Psoas muscle (tissue), 8 donors: ENCODE results near the gene PLCXD1. TPM values are rescaled to one million over a fixed set of nuclear protein-coding genes. Genes with fewer than 3 reads are reported as not detected.

ENCODE experiments used
- ATAC-seq, 4 donors: fragments of 200-7000 bp; cut with Tn5 transposase; one replicate each; pipeline ENCODE4 v1.9.1; 2020; ENCODE audit warnings: moderate library complexity in 3 of 4, mild to moderate bottlenecking in 2 of 4
- DNase-seq, 2 donors: peaks; one replicate each; pipeline ENCODE4 v3.0.0-alpha.2; 2020
- H3K27ac ChIP-seq: fragments of 200-600 bp; one replicate; pipeline ENCODE4 v1.8.0; 2022
- H3K27me3 ChIP-seq, 3 donors: fragments of 200-600 bp in 1 of 3; one replicate each; pipeline versions ENCODE4 v1.6.1 to v1.8.0; 2013 to 2022; ENCODE audit warnings: low read length in 2 of 3, mild to moderate bottlenecking in 2 of 3, moderate library complexity in 1 of 3; ENCODE audit not compliant: insufficient read depth in 3 of 3
- H3K36me3 ChIP-seq, 2 donors: fragments of 200-600 bp in 1 of 2; one replicate each; pipeline versions ENCODE4 v1.6.1 to v1.8.0; 2013 to 2022; ENCODE audit warnings: low read depth in 1 of 2, mild to moderate bottlenecking in 1 of 2, moderate library complexity in 1 of 2; ENCODE audit not compliant: insufficient read depth in 1 of 2
- H3K4me1 ChIP-seq: fragments of 200-600 bp; one replicate; pipeline ENCODE4 v1.8.0; 2022
- H3K4me3 ChIP-seq: fragments of 200-600 bp; one replicate; pipeline ENCODE4 v1.8.0; 2022; ENCODE audit warnings: mild to moderate bottlenecking
- H3K9me3 ChIP-seq: fragments of 200-600 bp; one replicate; pipeline ENCODE4 v1.8.0; 2022
- CTCF ChIP-seq: fragments of 200-600 bp; IDR thresholded peaks from one replicate; pipeline ENCODE4 v1.8.0; 2022; ENCODE audit warnings: antibody characterized with exemption
- WGBS, 3 donors: extraction: QIAGEN DNeasy Blood & Tissue Kit; methylation state at CpG; one replicate each; pipeline versions ENCODE4 v1.1.6 to v1.1.7; 2013; 5-methylcytosine and 5-hydroxymethylcytosine counted together
- intact Hi-C, 2 donors: fragments of 100-400 bp; cut with DNase I; formaldehyde crosslinking; loops; one replicate each; pipeline versions ENCODE4 v1.11.0 to v1.14.2; 2022
- polyA plus RNA-seq, 3 donors: library from polyadenylated mRNA; stranded (reverse); fragments of 200-250 nt; gene quantifications; one replicate each; pipeline ENCODE4 v1.2.3, GENCODE V29; 2013
- total RNA-seq, 4 donors: library from RNA; stranded (reverse); fragmentation: NEBNext Ultra II Directional in 2 of 4; extraction: Animal tissue kit (Norgen Biotek cat#: 25700) in 2 of 4; gene quantifications; one replicate each; pipeline versions ENCODE4 v1.2.1 to v1.2.4, GENCODE V29; 2021 to 2023
- donor health status: healthy with polysubstance abuse.
- donor health status: DM: no; HTN: no; CAD: no; lungs with moderate emphysema.
- donor health status: Bipolar disorder and iron deficiency.
- donor health status: healthy.
- donor health status: DM: yes; HTN: yes; CAD: no.
- donor health status: DM: no; HTN: no; CAD: no.
- donor health status: DM: no; HTN: no; CAD: no.
- donor health status: DM: yes; HTN: yes; CAD: no.

The PLCXD1 gene
- total and polyA plus RNA-seq, 7 donors, result 0.89 to 16.3 (median 2.3) TPM

GRCh38 chrX:316351-317325, 35.5 kb downstream of the PLCXD1 start:
- intact Hi-C loops, result loop anchor here in 1 of 2 donors (5.0 kb wide), 1 partner anchor 34 kb away; the partner anchor contains the start of gene PLCXD1
- DNase-seq (peak in 1 of 2 donors; percentile 65), ATAC-seq (no peak)
- H3K9me3 ChIP-seq, result no peaks in the 10 kb centered on the region
- no peak overlapping the region for H3K4me3 ChIP-seq
- no peak for TF ChIP-seq CTCF
- H3K27ac ChIP-seq, result no peak overlapping the region
- peaks cover 7 to 42% of the 10 kb centered on the region in 2 donors for H3K36me3 ChIP-seq
- WGBS, 3 donors, result 90 to 91% (median 91%) methylated on average over 50 of the region's 50 CpGs
- H3K27me3 ChIP-seq, result no peaks in the 10 kb centered on the region
- H3K4me1 ChIP-seq, result no peaks in the 10 kb centered on the region

DNA sequence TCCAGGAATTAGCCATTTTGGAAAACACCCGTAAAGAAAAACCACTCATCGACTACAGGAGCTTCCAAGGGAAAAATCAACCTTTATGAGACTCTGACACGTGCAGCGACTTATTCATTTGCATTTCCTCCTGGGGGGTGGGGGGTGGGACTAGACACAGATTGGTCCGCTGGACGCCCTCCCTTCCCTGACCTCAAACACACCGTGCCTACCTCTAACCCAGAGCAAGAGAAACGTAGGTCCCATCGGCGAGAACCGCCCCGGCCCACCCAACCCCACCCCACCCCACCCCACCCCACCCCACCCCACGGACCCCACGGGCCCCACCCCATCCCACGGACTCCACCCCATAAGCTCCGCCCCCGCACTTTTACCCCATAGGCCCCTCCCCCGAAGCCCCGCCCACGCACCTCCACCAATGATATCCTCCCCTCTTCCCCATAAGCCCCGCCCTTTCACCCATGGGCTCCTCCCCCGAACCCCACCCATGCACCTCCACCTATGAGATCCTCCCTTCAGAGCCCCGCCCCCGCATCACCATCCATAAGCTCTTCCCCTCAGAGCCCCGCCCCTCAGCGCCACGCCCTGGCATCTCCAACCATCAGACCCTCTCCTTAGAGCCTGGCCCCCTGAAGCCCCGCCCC, 36.4 kb downstream of the PLCXD1 start:
- H3K4me1 ChIP-seq, result no peaks in the 10 kb centered on the region
- no peak for TF ChIP-seq CTCF
- H3K27ac ChIP-seq, result peak overlapping the region; percentile 95
- H3K4me3 ChIP-seq, result peak overlapping the region; percentile 94
- WGBS, 3 donors, result 48 to 55% (median 49%) methylated on average over 17 to 28 of the region's 28 CpGs
- H3K9me3 ChIP-seq, result no peaks in the 10 kb centered on the region
- peaks cover 3 to 33% of the 10 kb centered on the region in 2 donors for H3K36me3 ChIP-seq
- H3K27me3 ChIP-seq, result no peaks in the 10 kb centered on the region
- intact Hi-C loops, result loop anchor here in 1 of 2 donors (5.0 kb wide), 1 partner anchor 35 kb away; the partner anchor contains the start of gene PLCXD1
- ATAC-seq (peak; percentile 7 to 55 (median 21)), DNase-seq (no peak)

DNA sequence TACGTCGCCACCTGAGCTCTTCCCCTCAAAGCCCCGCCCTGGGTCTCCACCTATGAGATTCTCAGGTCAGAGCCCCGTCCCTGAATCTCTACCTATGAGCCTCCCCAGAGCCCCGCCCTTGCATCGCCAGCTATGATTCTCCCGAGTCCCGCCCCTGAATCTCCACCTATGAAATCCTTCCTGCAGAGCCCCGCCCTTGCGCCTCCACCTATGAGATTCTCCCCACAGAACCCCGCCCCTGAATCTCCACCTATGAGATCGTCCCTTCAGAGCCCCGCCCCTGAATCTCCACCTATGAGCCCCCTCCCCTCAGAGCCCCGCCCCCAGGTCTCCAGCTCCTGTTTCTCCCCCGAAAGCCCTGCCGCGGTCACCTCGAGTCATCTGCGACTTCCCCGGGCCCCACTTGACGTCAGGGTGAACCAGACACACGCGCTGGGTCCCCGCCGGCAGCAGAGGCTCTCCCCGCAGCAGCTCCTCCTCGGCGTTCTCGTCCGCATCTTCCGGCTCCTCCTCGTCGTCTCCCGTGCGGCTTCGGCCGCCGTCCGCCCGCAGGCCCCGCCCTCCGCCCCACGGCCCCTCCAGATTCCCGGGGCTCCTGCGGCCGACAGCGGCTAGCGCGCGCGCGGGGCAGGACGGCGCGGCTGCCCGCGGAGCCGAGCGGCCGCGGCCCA, 37.0 kb downstream of the PLCXD1 start:
- Histone ChIP-seq H3K4me3 (peak overlapping the region; percentile 94), H3K27me3 (no peaks in the 10 kb centered on the region), H3K36me3 (peaks cover 3 to 26% of the 10 kb centered on the region in 2 donors), H3K9me3 (no peaks in the 10 kb centered on the region), H3K27ac (peak overlapping the region; percentile 95), H3K4me1 (no peaks in the 10 kb centered on the region)
- TF ChIP-seq CTCF, result no peak
- 0 to 1% (median 1%) methylated on average over 46 to 61 of the region's 61 CpGs for WGBS, 3 donors
- ATAC-seq (peak; percentile 82 to 84 (median 82)), DNase-seq (peak; percentile 98 to 99)
- intact Hi-C loops, result loop anchor here in 1 of 2 donors (5.0 kb wide), 1 partner anchor 36 kb away; the partner anchor contains the start of gene PLCXD1

DNA sequence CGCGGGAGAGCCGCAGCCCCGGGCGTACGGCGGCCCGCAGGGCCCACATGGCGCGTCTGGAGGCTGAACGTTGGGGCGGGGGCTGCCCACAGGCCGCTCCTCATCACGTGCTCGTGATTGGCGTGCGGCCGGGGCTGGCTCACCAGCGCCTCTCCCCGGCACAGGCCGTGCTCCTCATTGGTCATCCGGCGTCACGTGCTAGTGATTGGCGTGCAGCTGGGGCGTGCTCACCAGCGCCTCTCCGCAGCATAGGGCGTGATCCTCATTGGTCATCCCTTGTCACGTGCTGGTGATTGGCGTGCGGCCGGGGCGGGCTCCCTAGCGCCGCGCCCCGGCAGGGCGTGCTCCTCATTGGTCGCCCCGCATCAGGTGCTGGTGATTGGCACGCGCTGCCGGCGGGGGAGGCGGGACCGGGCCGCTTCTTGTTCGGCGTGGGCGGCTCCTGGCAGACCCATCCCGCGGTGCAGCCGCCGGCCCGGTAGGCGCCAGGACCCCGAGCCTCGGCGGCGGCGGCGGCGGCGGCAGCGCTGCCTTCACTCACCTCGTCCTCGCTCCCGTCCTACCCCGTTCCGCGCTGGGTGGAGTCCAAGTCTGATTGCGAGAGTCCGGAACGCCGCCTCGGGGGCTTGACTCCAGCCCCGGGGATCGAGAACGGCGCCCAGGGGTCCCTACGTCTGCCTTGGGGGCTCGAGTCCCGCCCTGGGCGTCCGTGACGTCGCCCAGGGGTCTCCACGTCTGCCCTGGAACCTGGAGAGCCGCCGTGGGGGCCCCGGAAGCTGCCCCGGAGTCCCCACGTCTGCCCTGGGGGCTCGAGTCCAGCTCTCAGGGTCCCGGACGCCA, 37.8 kb downstream of the PLCXD1 start, which contains the start of gene GTPBP6:
TSS of gene GTPBP6 (minus strand) at position 58 of the 840 bp plus-strand sequence. CDS start at position 49, 9 bp downstream.
- Histone ChIP-seq H3K4me3 (peak within 1 kb of the TSS; percentile 94), H3K4me1 (no peaks in the 10 kb centered on the region), H3K27me3 (no peaks in the 10 kb centered on the region), H3K27ac (peak within 1 kb of the TSS; percentile 95), H3K9me3 (no peaks in the 10 kb centered on the region), H3K36me3 (peaks cover 3 to 19% of the 10 kb centered on the region in 2 donors)
- TF ChIP-seq CTCF, result peak; percentile 19
- intact Hi-C loops, result loop anchor here in 1 of 2 donors (5.0 kb wide), 1 partner anchor 37 kb away; the partner anchor contains the start of gene PLCXD1
- peak; percentile 84 to 92 (median 88) for ATAC-seq
- 0% methylated on average over 83 to 97 of the region's 97 CpGs for WGBS, 3 donors
- DNase-seq, result peak; percentile 100
